Activated CD4-positive, CD25-positive, alpha-beta regulatory T cell treated with anti-CD3 and anti-CD28 coated beads, Interleukin-2, amount 50 U/mL, for 72 hours (primary cell): ENCODE results near the gene RAD51B.
"Not testable (repeated sequence)": the region's sequence is repeated elsewhere in the genome, so short reads cannot be mapped to it uniquely, and the experiment has no call there.

Experiments used
- DNase-seq: peaks from one replicate; pipeline ENCODE4 v3.0.0; 2021

Gene RAD51B

GRCh38 chr14:67951529-67952135 lies 132.1 kb downstream of the RAD51B start:
- no peak for DNase-seq

DNA sequence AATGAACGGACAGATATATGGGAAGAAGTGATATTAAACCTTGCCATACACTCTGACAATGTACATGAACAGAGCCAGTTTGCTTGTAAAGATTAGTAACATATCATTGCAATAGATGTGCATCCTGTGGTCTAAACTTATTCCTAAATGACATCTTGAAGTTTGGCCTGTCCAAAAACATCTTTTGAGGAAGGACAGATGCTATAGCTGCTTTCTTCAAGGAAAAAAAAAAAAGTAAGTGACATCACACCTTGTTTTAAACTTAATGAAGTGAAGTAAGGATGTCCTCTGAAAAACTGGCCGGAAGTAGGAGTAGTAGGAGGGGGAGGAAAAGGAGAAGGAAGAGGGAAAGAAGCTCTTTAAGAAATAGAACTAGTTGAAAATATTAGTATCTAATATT lies 132.8 kb downstream of the RAD51B start:
- no peak for DNase-seq

GRCh38 chr14:67952786-67953185 lies 133.2 kb downstream of the RAD51B start:
- no peak for DNase-seq

- no peak for DNase-seq
These were observed 135.7 kb downstream of the RAD51B start for GRCh38 chr14:67955261-67955660.

GRCh38 chr14:67957946-67958345 lies 138.4 kb downstream of the RAD51B start:
- DNase-seq = no peak

- no peak for DNase-seq
These were observed 142.1 kb downstream of the RAD51B start for GRCh38 chr14:67961676-67962075.

DNA sequence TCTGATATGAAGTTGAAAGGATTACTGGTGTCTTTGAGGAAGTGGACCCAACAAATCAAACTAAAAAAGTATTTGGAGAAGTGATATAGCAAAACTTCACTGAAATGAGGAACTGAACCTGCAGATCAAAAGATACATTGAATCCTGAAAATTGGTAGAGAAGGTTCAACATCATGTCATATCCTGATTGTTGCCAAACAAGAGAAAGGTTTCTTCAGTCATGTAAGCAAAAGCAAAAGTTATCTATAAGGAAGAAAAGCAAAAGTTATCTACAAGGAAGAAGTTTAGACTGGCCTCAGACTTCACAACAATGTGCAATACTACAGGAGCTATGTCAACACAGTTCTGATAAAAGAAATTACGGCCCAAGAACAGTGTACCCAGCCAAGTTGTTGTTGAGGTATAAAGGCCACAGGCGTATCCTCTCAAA lies 142.7 kb downstream of the RAD51B start:
- DNase-seq = no peak

GRCh38 chr14:67963545-67963944 lies 144.0 kb downstream of the RAD51B start:
- DNase-seq = no peak

DNA sequence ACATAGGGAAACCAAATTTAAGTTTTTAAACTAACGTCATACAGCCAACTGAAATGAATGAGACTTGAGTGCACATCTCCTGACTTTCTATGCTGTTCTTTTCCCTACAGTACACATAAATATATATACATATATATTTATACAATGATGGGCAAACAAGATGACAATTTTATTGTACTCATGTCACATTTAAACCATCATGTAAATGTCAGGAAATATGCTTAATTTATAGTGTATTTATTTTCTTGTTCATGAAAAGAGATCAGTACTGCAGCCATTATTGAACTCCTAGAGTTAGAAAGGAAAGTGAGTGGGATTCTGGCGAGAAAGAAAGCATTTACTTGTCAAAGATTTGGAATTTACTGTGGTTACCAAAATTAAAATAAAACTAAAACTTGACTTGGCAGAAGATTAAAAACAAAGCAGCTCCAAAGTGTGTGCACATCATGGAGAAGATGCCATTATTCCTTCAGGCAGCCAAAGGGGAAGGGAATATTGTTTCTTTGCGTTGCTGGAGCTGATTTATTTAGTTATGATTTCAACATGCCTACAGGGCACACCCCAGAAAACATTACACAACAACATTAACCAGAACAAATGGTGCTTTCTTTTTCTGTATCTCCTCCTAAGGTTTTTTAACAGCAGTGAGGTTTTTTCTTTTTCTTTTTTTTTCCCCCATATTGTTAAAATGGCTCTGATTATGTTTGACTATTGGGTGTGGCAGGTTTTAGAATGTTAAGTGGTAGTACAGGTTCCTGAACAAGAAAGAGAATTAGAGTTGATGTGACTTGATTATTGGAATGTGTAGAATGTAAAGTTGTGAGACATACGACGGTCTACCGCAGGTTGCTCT lies 144.6 kb downstream of the RAD51B start:
- DNase-seq = no peak

- DNase-seq = no peak
These were observed 146.1 kb downstream of the RAD51B start for GRCh38 chr14:67965696-67966095.

DNA sequence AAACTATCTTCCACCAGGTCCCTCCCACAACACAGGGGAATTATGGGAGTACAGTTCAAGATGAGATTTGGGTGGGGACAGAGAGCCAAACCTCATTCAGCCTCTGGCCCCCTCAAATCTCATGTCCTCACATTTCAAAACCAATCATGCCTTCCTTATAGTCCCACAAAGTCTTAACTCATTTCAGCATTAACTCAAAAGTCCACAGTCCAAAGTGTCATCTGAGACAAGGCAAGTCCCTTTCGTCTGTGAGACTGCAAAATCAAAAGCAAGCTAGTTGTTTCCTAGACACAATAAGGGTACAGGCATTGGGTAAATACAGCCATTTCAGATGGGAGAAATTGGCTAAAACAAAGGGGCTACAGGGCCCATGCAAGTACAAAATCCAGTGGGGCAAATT lies 147.6 kb downstream of the RAD51B start:
- DNase-seq = no peak

- not testable (repeated sequence) for DNase-seq
These were observed 148.4 kb downstream of the RAD51B start for GRCh38 chr14:67967970-67968369.

- DNase-seq = no peak
These were observed 151.3 kb downstream of the RAD51B start for GRCh38 chr14:67970923-67971322.

DNA sequence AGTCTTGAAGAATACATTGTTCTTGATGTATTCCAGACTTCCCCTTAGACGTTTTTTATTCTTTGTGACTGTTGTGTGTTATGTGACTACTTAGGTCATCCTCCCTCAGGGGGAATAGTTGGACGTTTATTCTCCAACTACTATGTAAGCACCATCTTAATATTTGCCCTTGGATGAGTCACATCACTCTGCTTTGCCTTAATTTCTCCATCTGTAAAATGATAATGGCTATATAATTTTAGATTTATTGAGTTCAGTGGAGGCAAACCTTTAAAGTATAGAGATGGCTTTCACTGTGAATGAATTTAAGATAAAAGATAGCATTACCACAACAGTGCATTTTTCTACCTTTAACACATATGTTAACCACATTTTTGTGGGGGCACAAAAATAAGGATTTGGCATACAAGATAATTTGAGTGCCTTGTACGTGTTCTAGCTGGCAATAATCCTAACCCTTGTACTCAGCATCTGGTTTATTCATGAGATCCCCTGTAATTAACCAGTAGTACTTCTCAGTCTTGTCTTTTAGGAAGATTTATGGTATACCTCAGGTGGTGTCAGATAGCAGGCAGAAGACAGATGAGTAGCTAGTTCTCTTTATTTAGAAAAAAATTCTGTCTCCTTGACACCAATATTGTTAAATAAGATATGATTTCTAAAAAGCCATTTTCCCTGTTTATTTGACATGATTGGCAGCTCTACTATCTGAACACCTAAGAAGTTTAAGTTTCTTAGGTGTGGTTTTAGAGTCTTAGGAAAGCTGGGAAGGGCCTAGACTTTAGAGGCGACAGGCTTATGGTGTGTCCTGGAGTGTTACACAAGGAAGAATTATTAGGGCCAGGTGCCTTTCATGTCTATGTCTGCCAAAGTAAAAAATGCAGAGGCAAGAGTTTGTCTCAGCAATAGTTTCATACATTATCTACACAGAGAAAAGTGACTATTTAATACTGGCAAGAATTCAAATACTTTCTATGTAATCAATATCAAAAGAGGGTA lies 152.3 kb downstream of the RAD51B start:
- DNase-seq = no peak

GRCh38 chr14:67973436-67973835 lies 153.9 kb downstream of the RAD51B start:
- DNase-seq = no peak

GRCh38 chr14:67975470-67975869 lies 155.9 kb downstream of the RAD51B start:
- DNase-seq = no peak

- no peak for DNase-seq
These were observed 158.0 kb downstream of the RAD51B start for GRCh38 chr14:67977434-67978034.

DNA sequence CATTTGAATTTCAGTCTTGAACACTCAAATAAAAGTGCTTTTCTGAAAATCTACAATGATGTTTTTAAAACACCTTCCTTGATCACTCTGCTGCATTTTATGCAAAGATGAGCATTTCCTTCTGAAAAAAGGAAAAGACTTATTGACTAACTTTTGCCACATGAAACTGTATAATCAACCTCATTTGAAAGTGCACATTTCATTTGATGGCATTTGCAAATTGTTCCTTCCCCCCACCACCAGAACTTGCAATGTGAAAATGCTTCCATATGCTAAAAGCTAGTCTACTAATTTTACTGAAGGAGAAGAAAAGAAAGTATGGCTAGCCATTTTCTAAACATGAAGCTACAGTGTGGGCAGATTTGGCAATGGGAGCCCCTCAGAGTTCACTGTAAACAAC lies 159.2 kb downstream of the RAD51B start:
- no peak for DNase-seq

DNA sequence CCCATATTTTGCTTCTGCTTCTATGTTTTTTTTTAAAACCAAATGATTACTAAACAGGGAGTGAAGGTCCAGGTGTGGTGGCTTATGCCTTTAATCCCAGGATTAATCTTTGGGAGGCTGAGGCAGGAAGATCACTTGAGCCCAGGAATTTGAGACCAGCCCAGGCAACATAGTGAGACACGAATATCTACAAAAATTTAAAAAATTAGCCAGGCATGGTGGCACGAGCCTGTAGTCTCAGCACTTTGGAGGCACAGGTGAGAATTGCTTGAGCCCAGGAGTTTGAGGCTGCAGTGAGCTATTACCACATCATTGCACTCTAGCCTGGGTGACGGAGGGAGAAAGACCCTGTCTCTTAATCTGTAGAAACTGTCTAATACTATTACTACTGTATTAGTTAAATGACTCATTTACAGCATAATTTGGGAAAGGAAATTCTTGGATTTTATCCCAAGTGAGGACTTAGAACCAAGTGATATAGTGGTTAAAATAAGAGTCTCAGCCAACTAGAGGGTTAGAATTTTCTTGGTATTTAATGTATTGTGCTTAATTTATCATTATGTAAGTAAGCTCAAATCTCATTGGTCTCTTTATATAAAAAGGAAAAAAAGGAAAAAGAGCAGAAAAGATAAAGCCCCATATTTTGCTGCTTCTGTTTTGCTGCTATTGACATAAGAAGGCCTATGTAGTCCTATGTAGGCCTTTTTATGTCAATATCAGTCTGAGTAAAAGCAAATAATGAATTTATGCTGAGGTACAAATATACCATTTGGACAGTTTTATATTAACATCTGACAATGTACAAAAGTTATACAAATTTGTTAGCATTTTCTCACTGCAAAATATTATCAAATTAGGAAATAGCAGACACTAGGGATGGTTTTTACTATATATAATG lies 163.4 kb downstream of the RAD51B start:
- no peak for DNase-seq

DNA sequence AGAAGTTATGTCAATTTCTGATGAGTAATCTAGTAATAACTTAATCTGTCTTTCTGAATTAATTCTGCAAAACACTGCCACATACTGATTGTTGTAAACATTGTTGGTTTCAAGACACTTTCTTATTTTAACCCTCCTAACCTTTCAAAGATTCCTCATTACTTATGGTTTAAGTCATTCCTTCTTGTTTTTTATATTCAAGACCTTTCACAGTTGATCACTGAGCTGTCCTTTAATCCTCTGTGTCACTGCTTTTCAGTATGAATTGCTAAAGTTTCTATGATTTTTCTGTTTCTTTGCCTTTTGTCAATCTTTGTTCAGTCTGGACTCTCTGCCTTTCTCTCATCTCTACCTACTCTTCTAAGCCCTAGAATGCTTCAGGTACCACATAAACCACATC lies 164.7 kb downstream of the RAD51B start:
- no peak for DNase-seq

GRCh38 chr14:67986131-67986841 lies 166.7 kb downstream of the RAD51B start:
- DNase-seq = no peak
